Tibial artery (tissue), 4 donors: Measurements from ENCODE around the gene CEP83.
"Not testable (repeated sequence)": the region's sequence is repeated elsewhere in the genome, so short reads cannot be mapped to it uniquely, and the experiment has no call there.

ENCODE experiments used
- DNase-seq, 2 donors: peaks; one replicate each; pipeline ENCODE4 v3.0.0-alpha.2; 2019
- H3K27ac ChIP-seq, 2 donors: fragments of 200-600 bp; sonication (generic) in 1 of 2; 1 replicate in 1 of 2; 2 replicates in 1 of 2; pipeline ENCODE4 v1.5.1; 2018 to 2019; ENCODE audit warnings: mild to moderate bottlenecking in 1 of 2
- H3K27me3 ChIP-seq, 2 donors: fragments of 200-600 bp; sonication (generic) in 1 of 2; one replicate each; pipeline versions ENCODE4 v1.5.1 to v1.6.0; 2016 to 2019
- H3K36me3 ChIP-seq, 3 donors: fragments of 200-600 bp; sonication (generic) in 2 of 3; one replicate each; pipeline ENCODE4 v1.5.1; 2016 to 2019; ENCODE audit warnings: mild to moderate bottlenecking in 2 of 3
- H3K4me1 ChIP-seq, 4 donors: fragments of 200-600 bp; sonication (generic) in 2 of 4; 1 replicate in 3 of 4; 2 replicates in 1 of 4; pipeline ENCODE4 v1.5.1; 2016 to 2019
- H3K4me3 ChIP-seq, 2 donors: fragments of 200-600 bp; sonication (generic) in 1 of 2; 1 replicate in 1 of 2; 2 replicates in 1 of 2; pipeline ENCODE4 v1.5.1; 2018 to 2019; ENCODE audit warnings: mild to moderate bottlenecking in 2 of 2
- H3K9me3 ChIP-seq, 3 donors: fragments of 200-600 bp; sonication (generic) in 1 of 3; one replicate each; pipeline ENCODE4 v1.5.1; 2016 to 2019
- intact Hi-C: fragments of 100-400 bp; cut with DNase I; formaldehyde crosslinking; loops from one replicate; pipeline ENCODE4 v1.15.0; 2023; ENCODE audit warnings: low total_unique reads
- TF ChIP-seq, protein P1 (sequence below), 2 experiments: fragments of 200-600 bp in 1 of 2; fragments of 450-650 bp in 1 of 2; IDR thresholded peaks; one replicate each; pipeline ENCODE4 v1.5.1; 2017 to 2019; ENCODE audit warnings: antibody characterized with exemption in 2 of 2, mild to moderate bottlenecking in 1 of 2, moderate library complexity in 1 of 2

Gene CEP83

DNA sequence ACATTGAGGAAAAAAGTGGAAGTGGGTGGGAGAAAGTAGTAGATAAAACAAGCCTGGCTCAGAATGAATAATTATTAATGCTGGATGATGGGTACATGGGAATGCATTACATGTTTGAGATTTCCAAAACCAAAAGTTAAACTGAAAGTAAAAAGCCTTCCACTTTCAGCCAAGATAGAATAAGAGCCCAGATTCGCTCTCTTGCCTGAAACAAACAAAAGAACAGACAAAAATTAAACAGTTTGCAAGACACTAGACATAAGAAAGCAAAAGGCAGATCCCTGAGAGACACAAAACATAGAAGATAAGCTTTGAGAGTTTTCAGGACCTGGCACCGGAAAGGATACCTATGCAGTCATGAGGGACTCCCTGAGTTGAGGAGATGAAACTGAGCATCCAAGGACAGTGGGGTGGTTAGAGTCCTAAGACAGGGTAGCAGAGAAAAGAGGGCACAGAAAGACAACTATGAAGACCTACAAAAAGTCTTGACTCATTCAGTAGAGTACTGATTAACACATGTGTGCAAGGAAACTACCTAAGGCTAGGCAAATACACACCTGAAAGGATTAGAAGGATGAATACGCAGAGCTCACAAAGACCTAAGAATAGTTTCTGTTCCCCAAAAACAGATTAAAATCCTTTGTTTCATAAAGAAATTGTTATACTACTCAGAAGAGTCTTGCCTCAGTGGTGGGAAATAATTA is 54.1 kb downstream of the CEP83 start:
- peak overlapping the region; percentile 12 to 32 for H3K4me3 ChIP-seq
- peaks cover 4 to 9% (median 5%) of the 10 kb centered on the region in 3 donors for H3K36me3 ChIP-seq
- H3K27me3 ChIP-seq: no peaks in the 10 kb centered on the region
- intact Hi-C loops: no loop called here
- peaks cover 0 to 8% (median 4%) of the 10 kb centered on the region in 4 donors for H3K4me1 ChIP-seq
- H3K9me3 ChIP-seq: no peaks in the 10 kb centered on the region
- TF ChIP-seq, protein P1, sequence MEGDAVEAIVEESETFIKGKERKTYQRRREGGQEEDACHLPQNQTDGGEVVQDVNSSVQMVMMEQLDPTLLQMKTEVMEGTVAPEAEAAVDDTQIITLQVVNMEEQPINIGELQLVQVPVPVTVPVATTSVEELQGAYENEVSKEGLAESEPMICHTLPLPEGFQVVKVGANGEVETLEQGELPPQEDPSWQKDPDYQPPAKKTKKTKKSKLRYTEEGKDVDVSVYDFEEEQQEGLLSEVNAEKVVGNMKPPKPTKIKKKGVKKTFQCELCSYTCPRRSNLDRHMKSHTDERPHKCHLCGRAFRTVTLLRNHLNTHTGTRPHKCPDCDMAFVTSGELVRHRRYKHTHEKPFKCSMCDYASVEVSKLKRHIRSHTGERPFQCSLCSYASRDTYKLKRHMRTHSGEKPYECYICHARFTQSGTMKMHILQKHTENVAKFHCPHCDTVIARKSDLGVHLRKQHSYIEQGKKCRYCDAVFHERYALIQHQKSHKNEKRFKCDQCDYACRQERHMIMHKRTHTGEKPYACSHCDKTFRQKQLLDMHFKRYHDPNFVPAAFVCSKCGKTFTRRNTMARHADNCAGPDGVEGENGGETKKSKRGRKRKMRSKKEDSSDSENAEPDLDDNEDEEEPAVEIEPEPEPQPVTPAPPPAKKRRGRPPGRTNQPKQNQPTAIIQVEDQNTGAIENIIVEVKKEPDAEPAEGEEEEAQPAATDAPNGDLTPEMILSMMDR (IDR thresholded peaks at IDR 0.05): no peak
- peak overlapping the region in 1 of 2 donors; percentile 33 for H3K27ac ChIP-seq
- DNase-seq: no peak

DNA sequence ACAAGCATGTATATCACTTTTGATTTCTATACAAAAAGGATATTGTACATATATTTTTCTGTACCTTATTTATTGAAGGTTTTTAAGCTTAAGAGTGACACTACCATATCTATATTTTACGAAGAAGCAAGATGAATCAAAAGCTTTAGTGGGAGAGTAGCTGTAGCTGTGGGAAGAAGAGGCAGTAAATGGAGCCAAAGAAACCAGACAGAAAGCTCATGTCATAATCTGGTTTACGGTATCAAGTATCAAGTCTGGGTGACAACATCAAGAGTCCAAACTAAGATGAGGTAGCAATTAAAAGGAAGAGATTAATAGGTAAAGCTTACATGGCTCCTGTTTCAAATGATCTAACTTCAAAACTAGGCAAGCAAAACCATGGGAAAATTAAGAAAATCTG is 54.8 kb downstream of the CEP83 start:
- Histone ChIP-seq H3K27me3 (no peaks in the 10 kb centered on the region), H3K4me1 (peaks cover 0 to 8% (median 4%) of the 10 kb centered on the region in 4 donors), H3K36me3 (peaks cover 9 to 16% (median 11%) of the 10 kb centered on the region in 3 donors), H3K9me3 (no peaks in the 10 kb centered on the region), H3K4me3 (peak overlapping the region in 1 of 2 donors; percentile 32), H3K27ac (no peak overlapping the region)
- intact Hi-C loops: no loop called here
- no peak for DNase-seq
- TF ChIP-seq, protein P1 (IDR thresholded peaks at IDR 0.05): no peak

DNA sequence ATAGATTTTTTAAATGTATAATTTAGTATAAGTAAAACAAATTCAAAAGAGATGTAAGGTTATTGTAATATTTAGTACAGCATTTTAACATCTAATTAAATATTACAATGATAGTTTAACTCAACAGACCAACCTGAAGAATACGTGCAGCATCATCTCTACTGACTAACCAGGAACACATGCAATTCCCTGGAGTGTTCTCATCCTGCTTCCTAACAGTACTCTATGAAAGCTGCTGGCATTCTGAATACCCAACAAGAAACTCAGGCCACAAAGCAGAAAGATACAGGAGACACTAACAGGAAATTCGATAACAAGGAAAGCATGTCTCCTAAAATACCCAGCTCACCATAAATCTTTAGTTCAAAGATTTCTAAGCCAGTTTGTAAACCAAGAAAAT is 58.3 kb downstream of the CEP83 start:
- intact Hi-C loops: no loop called here
- Histone ChIP-seq H3K9me3 (peaks cover 0 to 12% (median 10%) of the 10 kb centered on the region in 3 donors), H3K27ac (no peak overlapping the region), H3K4me3 (no peak overlapping the region), H3K4me1 (peaks cover 0 to 8% (median 4%) of the 10 kb centered on the region in 4 donors), H3K36me3 (peaks cover 9 to 33% (median 28%) of the 10 kb centered on the region in 3 donors), H3K27me3 (no peaks in the 10 kb centered on the region)
- no peak for DNase-seq
- TF ChIP-seq, protein P1 (IDR thresholded peaks at IDR 0.05): no peak

DNA sequence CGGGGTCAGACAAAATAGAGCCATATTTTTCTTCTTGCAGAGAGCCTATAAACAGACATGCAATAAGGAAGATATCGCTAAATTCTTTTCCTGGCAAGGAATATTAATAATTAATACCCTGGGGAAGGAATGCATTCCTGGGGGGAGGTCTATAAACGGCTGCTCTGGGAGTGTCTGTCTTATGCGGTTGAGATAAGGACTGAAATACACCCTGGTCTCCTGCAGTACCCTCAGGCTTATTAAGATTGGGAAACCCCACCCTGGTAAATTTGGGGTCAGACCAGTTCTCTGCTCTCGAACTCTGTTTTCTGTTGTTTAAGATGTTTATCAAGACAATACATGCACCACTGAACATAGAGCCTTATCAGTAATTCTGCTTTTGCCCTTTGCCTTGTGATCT is 61.0 kb downstream of the CEP83 start:
- H3K27me3 ChIP-seq, H3K4me1 ChIP-seq, H3K27ac ChIP-seq, intact Hi-C loops, DNase-seq, H3K4me3 ChIP-seq: not testable (repeated sequence)
- Histone ChIP-seq H3K9me3 (peaks cover 0 to 12% (median 10%) of the 10 kb centered on the region in 3 donors), H3K36me3 (peaks cover 9 to 33% (median 28%) of the 10 kb centered on the region in 3 donors)

DNA sequence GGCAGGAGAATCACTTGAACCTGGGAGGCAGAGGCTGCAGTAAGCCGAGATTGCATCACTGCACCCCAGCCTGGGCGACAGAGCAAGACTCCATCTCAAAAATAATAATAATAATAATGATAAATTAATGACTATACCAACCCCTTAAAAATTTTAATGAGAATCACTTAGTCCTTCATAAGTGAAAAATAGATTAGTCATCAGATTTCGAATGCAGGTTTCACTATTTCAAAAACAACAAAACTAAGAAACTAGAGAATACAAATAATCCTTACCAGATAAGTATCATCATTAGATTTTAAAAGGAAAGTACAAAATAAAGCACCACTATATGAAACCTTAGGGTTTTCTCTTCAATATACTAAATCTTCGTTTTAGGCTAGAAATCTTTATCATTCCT is 62.3 kb downstream of the CEP83 start:
- H3K4me3 ChIP-seq: no peak overlapping the region
- no peak for DNase-seq
- peaks cover 7 to 30% (median 28%) of the 10 kb centered on the region in 3 donors for H3K36me3 ChIP-seq
- no peaks in the 10 kb centered on the region for H3K4me1 ChIP-seq
- no peak overlapping the region for H3K27ac ChIP-seq
- peaks cover 0 to 12% (median 10%) of the 10 kb centered on the region in 3 donors for H3K9me3 ChIP-seq
- no peaks in the 10 kb centered on the region for H3K27me3 ChIP-seq
- TF ChIP-seq, protein P1 (IDR thresholded peaks at IDR 0.05): no peak
- intact Hi-C loops: no loop called here

DNA sequence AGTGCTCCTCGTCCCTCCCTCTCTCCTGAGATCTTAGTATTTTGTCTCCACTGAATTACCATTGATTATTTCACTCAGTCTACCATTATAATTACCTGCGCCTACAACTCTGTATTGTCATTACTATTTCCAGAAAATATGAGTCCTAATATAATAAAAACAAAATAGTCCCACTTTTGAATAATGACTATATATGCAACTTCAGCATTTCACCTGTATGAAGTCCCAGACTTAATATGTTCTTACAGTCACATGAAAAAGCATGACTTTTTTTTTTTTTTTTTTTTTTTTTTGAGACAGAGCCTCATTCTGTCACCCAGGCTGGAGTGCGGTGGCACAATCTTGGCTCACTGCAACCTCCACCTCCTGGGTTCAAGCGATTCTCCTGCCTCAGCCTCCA is 63.7 kb downstream of the CEP83 start:
- DNase-seq, H3K27me3 ChIP-seq, H3K4me1 ChIP-seq, intact Hi-C loops, H3K4me3 ChIP-seq, H3K27ac ChIP-seq: not testable (repeated sequence)
- H3K9me3 ChIP-seq: peaks cover 0 to 12% (median 10%) of the 10 kb centered on the region in 3 donors
- peaks cover 5 to 28% (median 25%) of the 10 kb centered on the region in 3 donors for H3K36me3 ChIP-seq
